PC-3 (cell line): ENCODE results near the gene PRR23B. TPM values are rescaled to one million over a fixed set of nuclear protein-coding genes. Genes with fewer than 3 reads are reported as not detected.

ENCODE experiments used
- ATAC-seq: fragments of 200-7000 bp; cut with Tn5 transposase; 2 replicates; pipeline ENCODE4 v1.9.1; 2020; ENCODE audit warnings: mild to moderate bottlenecking, moderate library complexity
- BruUV-seq: library from RNA; stranded (reverse); fragments of 400-500 nt; replicated peaks from 2 replicates; lab custom pipeline; 2021; lab: Mats Ljungman, UMichigan
- CTCF ChIA-PET: fragments of 300-600 bp; sonication (Branson Sonifier 250); formaldehyde crosslinking; loops from one replicate; lab custom pipeline; 2022; ENCODE audit warnings: antibody characterized with exemption; lab: Charles Lee
- POLR2A ChIA-PET: fragments of 300-600 bp; sonication (Branson Sonifier 250); formaldehyde crosslinking; loops from one replicate; lab custom pipeline; 2022; ENCODE audit warnings: antibody characterized with exemption; ENCODE audit not compliant: unreplicated experiment; lab: Charles Lee
- DNase-seq: peaks from one replicate; pipeline ENCODE4 v3.0.0-alpha.2; 2015
- H2AFZ ChIP-seq: fragments of 300-600 bp; sonication (generic); 2 replicates; pipeline ENCODE4 v1.6.0; 2016; ENCODE audit warnings: antibody characterized with exemption, low read length
- H3F3A ChIP-seq: fragments of 300-600 bp; sonication (generic); one replicate; pipeline ENCODE4 v1.6.0; 2017; ENCODE audit warnings: antibody characterized with exemption, low read length, control low read depth, mild to moderate bottlenecking; ENCODE audit not compliant: unreplicated experiment
- H3K27ac ChIP-seq: fragments of 300-600 bp; sonication (generic); 2 replicates; pipeline ENCODE4 v1.5.1; 2016; ENCODE audit warnings: mild to moderate bottlenecking, low read length
- H3K27me3 ChIP-seq: fragments of 300-600 bp; sonication (generic); 2 replicates; pipeline ENCODE4 v1.6.1; 2016; ENCODE audit warnings: low read length, mixed read lengths
- H3K36me3 ChIP-seq: fragments of 300-600 bp; sonication (generic); 2 replicates; pipeline ENCODE4 v1.6.1; 2016; ENCODE audit warnings: low read depth, mixed run types, low read length, mixed read lengths
- H3K4me1 ChIP-seq: fragments of 300-600 bp; sonication (generic); 2 replicates; pipeline ENCODE4 v1.5.1; 2016; ENCODE audit warnings: low read length; ENCODE audit not compliant: insufficient read depth
- H3K4me2 ChIP-seq: fragments of 300-600 bp; sonication (generic); 2 replicates; pipeline ENCODE4 v1.6.0; 2016; ENCODE audit warnings: low read length
- H3K4me3 ChIP-seq: fragments of 300-600 bp; sonication (generic); 2 replicates; pipeline ENCODE4 v1.5.1; 2016; ENCODE audit warnings: mild to moderate bottlenecking, low read length, mixed read lengths
- H3K79me2 ChIP-seq: fragments of 300-600 bp; sonication (generic); 2 replicates; pipeline ENCODE4 v1.6.1; 2017; ENCODE audit warnings: low read length, mixed read lengths
- H3K9ac ChIP-seq: fragments of 300-600 bp; sonication (generic); 2 replicates; pipeline ENCODE4 v1.6.0; 2016; ENCODE audit warnings: mild to moderate bottlenecking, low read length
- H3K9me2 ChIP-seq: fragments of 300-600 bp; sonication (generic); replicated peaks from 2 replicates; pipeline ENCODE4 v1.6.1; 2016; ENCODE audit warnings: mixed run types, low read length, mixed read lengths
- H3K9me3 ChIP-seq: fragments of 300-600 bp; sonication (generic); 2 replicates; pipeline ENCODE4 v1.6.1; 2016; ENCODE audit warnings: low read length, mixed read lengths
- H4K20me1 ChIP-seq: fragments of 300-600 bp; sonication (generic); 2 replicates; pipeline ENCODE4 v1.6.1; 2016; ENCODE audit warnings: low read length, mixed read lengths
- CTCF ChIP-seq: fragments of 300-600 bp; sonication (generic); conservative IDR thresholded peaks from 2 replicates; pipeline ENCODE4 v1.5.1; 2017; ENCODE audit warnings: antibody characterized with exemption, low read depth, mild to moderate bottlenecking, low read length
- EZH2 ChIP-seq: fragments of 300-600 bp; sonication (generic); IDR thresholded peaks from one replicate; pipeline ENCODE4 v1.6.1; 2017; ENCODE audit warnings: antibody characterized with exemption, mild to moderate bottlenecking, low read length; ENCODE audit not compliant: unreplicated experiment
- EZH2phosphoT487 ChIP-seq: fragments of 300-600 bp; sonication (generic); IDR thresholded peaks from 2 replicates; pipeline ENCODE4 v1.6.1; 2018; ENCODE audit warnings: mild to moderate bottlenecking, antibody characterized with exemption, low read length, borderline replicate concordance
- intact Hi-C: fragments of 100-400 bp; cut with micrococcal nuclease; formaldehyde crosslinking; loops from 2 replicates; pipeline ENCODE4 v1.9.0; 2023
- total RNA-seq: library from RNA; depleted of rRNA; stranded (reverse); fragments of >200 nt; gene quantifications from 2 replicates; pipeline ENCODE4 v1.2.3, GENCODE V29; 2014

PRR23B gene
- total RNA-seq, 1 experiment from 2014 or later = not detected

GRCh38 chr3:138995706-138996105, 25.0 kb downstream of the PRR23B start:
- H3K27me3 ChIP-seq = 0 out of 2 replicates have a peak, but pooled peaks cover 10% of the 10 kb centered on the region
- H4K20me1 ChIP-seq = no peaks in the 10 kb centered on the region
- no peak overlapping the region for H3K4me2 ChIP-seq
- ATAC-seq = no peak
- DNase-seq = no peak
- no peaks in the 10 kb centered on the region for H3K4me1 ChIP-seq
- no peaks in the 10 kb centered on the region for H3K79me2 ChIP-seq
- no peaks in the 10 kb centered on the region for H3K9me2 ChIP-seq
- CTCF ChIA-PET = no interaction called here
- no peak for TF ChIP-seq CTCF
- TF ChIP-seq EZH2phosphoT487 = no peak
- TF ChIP-seq EZH2 = no peak
- no peaks in the 10 kb centered on the region for H3K36me3 ChIP-seq
- no peaks in the 10 kb centered on the region for H3K9me3 ChIP-seq
- H3K4me3 ChIP-seq = no peak overlapping the region
- no peak overlapping the region for H3K27ac ChIP-seq
- POLR2A ChIA-PET = no interaction called here
- no peak overlapping the region for H3K9ac ChIP-seq
- H2AFZ ChIP-seq = no peak overlapping the region
- intact Hi-C loops = no loop called here
- BruUV-seq = no TSS peak
- no peaks in the 10 kb centered on the region for H3F3A ChIP-seq

GRCh38 chr3:138987181-138987580, 33.5 kb downstream of the PRR23B start:
- no peak overlapping the region for H3K27ac ChIP-seq
- no peaks in the 10 kb centered on the region for H3K9me3 ChIP-seq
- H4K20me1 ChIP-seq = no peaks in the 10 kb centered on the region
- no peak overlapping the region for H2AFZ ChIP-seq
- H3K36me3 ChIP-seq = no peaks in the 10 kb centered on the region
- no peaks in the 10 kb centered on the region for H3K27me3 ChIP-seq
- ATAC-seq = no peak
- H3K9me2 ChIP-seq = no peaks in the 10 kb centered on the region
- no peaks in the 10 kb centered on the region for H3K4me1 ChIP-seq
- no peak overlapping the region for H3K9ac ChIP-seq
- H3K79me2 ChIP-seq = no peaks in the 10 kb centered on the region
- ChIA-PET CTCF (no interaction called here), POLR2A (no interaction called here)
- H3K4me2 ChIP-seq = no peak overlapping the region
- BruUV-seq = no TSS peak
- no peak for DNase-seq
- intact Hi-C loops = no loop called here
- no peaks in the 10 kb centered on the region for H3F3A ChIP-seq
- H3K4me3 ChIP-seq = no peak overlapping the region
- TF ChIP-seq CTCF (no peak), EZH2phosphoT487 (no peak), EZH2 (no peak)

GRCh38 chr3:138985932-138986331, 34.8 kb downstream of the PRR23B start:
- Histone ChIP-seq H2AFZ (no peak overlapping the region), H3K79me2 (no peaks in the 10 kb centered on the region), H3K9me2 (no peaks in the 10 kb centered on the region), H3K36me3 (no peaks in the 10 kb centered on the region), H3K27me3 (no peaks in the 10 kb centered on the region), H4K20me1 (no peaks in the 10 kb centered on the region), H3K4me2 (no peak overlapping the region), H3K4me1 (no peaks in the 10 kb centered on the region), H3F3A (no peaks in the 10 kb centered on the region), H3K9me3 (no peaks in the 10 kb centered on the region), H3K9ac (no peak overlapping the region), H3K27ac (no peak overlapping the region), H3K4me3 (no peak overlapping the region)
- DNase-seq (no peak), ATAC-seq (no peak)
- ChIA-PET POLR2A (no interaction called here), CTCF (no interaction called here)
- BruUV-seq = no TSS peak
- TF ChIP-seq EZH2 (no peak), CTCF (no peak), EZH2phosphoT487 (no peak)
- intact Hi-C loops = no loop called here
